Hematopoietic multipotent progenitor cell treated with erythropoietin and hydrocortisone succinate and interleukin-3 and kit ligand, for 4 days (in vitro differentiated cells): ENCODE data around the gene ZNF518B.
"Not testable (repeated sequence)": the region's sequence is repeated elsewhere in the genome, so short reads cannot be mapped to it uniquely, and the experiment has no call there.

Experiments
- DNase-seq: peaks from one replicate; pipeline ENCODE4 v3.0.0-alpha.2; 2015

Gene ZNF518B

DNA sequence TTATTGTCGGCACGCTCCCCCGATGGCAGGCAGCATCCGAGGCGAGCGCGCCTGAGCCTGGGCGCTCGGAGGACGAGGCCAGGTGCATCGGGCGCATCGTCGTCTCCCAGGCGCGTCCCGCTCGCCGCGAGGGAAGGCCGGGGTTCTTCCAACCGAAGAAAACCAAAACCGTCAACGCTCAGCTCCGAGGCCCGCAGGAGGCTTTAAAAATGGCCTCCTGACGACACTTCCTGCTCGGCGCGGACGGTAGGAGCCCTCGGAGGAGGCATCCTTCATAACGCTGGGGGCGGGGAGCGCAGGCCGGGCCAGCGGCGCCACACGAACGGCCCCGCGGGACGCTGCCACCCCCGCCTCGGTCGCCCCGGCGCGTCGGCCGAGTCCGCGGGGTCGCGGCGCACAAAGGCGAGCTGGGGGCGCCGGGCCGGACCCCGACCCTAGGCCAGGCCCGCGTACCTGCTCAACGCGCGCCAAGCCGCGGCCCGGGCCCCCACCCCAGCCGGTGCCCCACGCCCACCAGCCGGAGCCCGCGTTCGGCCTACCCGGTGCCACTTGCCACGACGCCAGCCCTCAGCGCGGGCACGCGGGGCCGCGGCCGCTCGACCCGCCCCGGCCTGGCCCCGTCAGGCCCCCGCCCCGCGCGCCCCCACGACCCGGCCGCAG lies 501 bp downstream of the ZNF518B start:
- DNase-seq = peak; percentile 79

DNA sequence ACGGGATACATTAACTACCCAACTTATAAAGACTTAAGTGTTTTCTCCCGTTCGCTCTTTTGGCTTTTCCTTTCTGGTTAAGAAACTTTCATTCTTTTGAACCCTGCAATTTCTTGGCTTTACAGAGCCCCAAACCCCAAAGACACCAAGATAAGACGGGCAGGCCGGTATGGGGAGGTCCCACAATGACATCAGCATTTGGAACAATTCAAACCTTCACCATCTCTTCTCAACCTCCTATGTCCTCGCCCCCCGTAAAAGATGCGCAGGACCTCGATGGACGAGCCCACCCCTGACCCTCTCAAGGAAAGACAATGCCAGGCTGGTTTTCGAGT lies 999 bp downstream of the ZNF518B start:
- DNase-seq = peak; percentile 46

DNA sequence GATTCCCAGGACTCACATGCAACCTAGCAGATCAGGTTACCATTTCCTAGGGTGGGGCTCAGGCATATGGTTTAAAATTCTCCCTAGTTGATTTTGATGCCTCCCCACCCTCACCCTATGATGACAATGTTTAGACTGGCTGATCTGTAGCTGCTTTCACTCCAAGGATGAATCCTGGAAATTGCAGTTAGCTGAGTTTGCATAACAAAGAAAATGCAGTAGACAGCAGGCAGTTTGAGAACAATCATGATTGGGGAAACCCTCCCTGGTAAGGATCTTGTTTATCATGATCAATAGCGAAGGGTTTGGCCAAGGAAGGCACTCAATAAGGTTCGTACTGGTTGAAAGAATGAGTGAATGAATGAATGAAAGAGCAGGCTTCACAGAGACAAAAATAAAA lies 2.1 kb downstream of the ZNF518B start:
- no peak for DNase-seq

DNA sequence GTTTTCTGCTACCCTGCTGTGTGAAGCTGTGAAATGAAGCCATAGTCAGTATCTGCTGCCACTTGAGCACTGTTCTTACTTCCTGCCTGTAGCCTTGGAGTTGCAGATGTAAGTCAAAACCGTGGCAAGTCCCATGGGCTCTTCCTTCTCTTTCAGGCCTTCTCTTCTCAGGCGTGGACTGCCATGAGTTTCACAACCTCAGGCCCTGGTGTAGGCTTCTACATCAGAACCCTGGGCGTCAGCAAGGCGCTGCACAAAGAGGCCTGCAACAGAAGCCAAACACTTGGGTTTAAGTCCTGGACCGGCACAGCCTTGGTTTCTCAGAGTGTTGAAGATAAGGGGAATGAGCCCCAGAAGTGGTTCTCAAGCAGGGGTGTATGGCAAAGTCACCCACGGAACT lies 2.5 kb downstream of the ZNF518B start:
- no peak for DNase-seq

DNA sequence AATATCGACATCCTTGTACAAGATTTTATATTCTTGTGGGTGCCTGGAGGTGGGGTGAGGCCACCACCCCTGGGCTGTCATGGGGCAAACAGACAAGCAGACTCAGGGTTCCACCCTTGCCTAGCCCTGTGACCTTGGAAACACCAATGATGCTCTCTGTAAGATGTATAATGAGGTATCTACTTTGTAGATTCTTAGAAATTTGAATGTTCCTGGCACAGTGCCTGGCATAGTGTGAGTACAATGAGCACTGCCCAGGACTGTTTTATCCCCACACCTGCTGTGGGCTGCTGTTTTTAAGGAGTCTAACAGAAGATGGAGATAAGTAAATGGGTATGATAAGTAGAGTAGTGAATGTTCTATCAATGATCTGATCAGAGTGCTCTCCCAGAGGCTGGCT lies 3.1 kb downstream of the ZNF518B start:
- no peak for DNase-seq

DNA sequence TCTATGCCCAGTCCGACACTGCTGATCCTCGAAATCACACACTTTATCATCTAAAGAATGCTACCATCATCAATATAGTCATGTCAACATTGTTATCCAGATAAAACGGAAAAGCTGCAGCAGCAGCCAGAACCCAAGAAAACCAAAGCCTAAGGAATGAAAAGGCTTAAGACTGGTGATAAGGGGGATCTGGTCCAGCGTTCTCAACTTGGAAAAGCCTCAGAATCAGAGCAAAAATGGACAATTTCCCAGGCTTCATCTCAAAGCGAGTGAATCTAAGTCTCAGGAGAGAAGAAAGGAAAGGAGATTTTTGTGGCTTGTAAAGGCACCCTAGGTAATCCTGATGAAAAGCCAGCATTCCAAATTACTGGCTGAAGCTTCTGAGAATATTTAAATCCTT lies 8.2 kb downstream of the ZNF518B start:
- no peak for DNase-seq

DNA sequence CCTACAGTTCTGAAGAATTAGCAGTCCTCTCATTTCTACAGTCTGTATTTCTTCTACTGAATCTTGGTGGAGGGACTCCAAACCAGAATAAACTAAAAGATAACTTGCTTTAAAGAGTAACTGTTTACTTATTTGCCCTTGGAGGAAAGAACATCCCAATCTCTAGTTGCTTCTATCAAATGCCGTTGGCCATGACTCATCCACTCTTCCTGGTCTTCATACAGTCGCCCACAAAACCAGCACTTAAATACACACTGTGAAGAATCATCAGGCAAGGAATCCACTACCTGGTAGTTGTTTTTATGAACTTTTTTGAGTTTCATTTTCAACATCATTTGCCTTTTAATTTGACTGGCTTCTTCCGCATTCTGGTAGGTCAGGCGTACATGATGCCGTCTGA lies 14.2 kb downstream of the ZNF518B start:
- peak; percentile 21 for DNase-seq

DNA sequence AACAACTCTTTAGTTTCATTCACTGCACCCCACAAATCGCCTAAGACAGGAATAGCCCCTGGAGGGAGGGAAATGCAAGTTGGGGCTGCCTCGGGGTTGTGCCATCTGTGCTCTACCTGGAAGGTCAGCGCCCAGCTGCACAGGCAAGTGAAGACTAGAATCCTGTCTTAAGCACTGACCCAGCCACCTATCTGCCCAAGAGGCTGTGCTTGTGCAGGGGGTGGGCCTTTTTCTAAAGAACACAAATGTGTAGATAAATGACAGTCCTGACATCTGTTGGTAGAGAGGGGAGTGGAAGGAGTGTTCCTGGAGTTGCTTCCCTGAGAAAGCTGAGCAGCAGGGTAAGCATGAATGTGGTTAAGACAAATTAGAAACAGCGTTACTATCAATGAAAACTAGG lies 15.7 kb downstream of the ZNF518B start:
- no peak for DNase-seq

DNA sequence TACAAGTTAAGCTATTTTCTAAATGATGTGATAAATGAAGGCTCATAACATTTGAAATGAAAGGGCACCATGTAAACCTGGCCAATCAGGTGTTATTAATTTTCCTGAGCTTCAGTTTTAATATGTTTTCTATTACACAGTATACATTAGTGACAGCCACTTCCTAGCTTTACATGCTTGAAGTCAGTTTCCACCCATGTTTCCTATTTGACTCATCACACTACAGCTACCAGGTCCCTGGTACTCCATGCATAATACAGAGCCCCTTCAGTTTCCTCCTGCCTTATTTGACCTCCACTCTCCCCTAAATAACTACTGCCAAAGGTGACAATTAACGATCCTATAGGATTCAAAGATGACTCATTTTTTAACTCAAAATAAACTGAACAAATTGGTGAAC lies 18.3 kb downstream of the ZNF518B start:
- no peak for DNase-seq

DNA sequence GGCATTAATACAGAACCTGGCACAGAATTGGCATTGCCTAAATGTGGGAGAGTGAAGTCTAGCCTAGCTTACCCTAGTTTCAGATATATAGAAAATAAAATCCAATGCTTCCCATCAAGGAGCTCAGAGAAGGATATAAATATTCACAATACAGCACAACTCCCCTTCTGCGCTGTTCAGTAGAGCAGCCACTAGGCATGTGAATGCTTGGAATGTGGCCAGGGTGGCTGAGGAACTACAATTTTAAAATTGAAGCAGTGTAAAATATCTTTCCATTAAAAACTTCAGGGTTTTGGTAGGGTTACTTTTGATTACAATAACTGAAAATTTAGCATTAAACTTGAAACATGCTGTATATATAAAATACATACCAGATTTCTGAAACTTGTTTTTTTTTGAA lies 19.5 kb downstream of the ZNF518B start:
- no peak for DNase-seq

DNA sequence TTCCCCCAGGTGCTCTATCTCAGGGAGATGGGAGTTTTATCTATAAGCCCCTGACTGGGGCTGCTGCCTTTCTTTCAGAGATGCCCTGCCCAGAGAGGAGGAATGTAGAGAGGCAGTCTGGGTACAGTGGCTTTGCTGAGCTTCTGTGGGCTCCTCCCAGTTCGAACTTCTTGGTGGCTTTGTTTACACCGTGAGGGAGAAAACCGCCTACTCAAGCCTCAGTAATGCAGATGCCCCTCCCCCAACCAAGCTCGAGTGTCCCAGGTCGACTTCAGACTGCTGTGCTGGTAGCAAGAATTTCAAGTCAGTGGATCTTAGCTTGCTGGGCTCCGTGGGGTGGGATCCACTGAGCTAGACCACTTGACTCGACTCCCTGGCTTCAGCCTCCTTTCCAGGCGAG lies 29.5 kb downstream of the ZNF518B start:
- not testable (repeated sequence) for DNase-seq

DNA sequence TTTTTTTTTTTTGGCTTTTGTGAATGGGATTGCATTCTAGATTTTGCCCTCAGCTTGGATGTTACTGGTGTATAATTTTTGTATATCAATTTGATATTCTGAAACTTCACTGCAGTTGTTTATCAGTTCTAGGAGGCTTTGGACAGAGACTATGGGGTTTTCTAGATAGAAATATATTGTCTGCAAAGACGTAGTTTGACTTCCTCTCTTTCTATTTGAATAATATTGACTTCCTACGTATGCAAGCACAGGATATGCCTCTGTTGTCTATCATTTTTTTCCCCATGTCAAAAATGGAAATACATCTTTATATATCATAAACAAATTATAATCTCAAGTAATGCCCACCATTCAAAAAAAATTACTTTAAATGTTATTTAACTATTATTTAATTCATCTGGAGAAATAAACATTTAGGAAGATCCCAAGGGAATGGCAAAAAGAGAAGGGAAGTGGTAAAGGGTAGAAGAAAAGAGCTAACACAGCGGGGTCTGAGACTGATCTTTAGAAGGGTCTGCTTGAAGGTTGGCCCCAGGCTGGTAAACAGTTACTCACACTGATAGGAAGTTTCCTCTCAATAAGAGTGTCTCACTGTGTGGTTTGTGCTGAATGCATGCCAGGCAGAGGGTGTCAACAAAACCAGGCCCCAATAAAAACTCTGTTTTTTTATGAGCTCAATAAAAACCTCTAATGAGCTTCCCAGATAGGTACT lies 35.7 kb downstream of the ZNF518B start:
- peak; percentile 35 for DNase-seq

DNA sequence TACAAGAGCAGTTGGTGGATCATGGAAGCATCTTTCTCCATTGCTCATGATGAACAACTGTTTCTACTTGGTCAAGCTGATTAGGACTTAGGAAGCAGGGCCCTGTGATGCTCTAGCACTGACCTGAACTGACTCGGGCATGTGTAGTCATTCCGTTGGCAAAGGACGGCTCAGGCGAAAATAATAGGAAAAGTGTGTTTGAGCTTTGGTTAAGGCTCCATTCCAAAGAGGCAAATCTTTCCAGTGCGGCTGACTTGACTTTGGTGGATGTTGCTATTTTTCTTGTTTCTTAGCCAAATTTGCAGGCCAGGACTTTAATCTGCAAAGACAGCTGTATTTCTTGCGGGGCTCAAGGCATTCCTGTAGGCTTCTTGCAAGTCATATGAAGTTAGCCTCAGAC lies 39.5 kb downstream of the ZNF518B start:
- DNase-seq = no peak

DNA sequence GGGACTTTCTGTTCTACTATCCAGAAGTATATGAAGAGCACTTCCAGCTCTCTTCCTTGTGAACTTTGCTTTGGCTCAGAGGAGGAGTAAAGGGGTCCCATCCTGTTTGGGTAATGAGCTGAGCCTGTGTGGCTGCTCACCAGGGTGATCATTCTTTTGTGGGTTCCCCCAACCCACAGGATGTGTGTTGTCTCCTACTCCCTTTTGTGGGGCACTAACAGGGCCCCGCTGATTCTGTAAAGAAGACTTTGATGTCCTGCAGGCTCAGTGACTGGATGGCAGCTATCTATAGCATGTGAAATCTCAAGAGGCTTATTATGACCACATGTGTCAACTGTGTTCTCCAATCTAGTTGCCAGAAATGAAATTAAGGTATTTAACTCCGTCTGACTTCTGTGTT lies 40.8 kb downstream of the ZNF518B start:
- DNase-seq = peak; percentile 32

DNA sequence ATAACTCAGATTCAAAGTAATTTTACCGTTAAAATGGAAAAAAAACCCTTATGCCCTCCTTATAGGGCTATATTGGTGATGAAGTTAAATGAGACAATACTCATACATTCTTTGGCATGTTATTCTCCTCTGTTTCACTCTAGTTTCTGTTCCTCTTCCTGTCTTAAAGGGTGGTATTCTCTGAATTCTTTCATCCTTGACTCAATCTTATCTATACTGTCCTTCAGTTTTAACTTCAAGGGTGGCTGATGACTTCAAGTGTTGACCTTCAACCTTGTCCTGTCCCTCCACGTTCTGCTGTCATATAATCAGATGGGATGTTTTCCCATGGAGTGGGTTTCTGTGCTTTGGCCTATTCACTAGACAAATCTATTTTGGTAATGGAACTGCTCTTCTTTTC lies 44.0 kb downstream of the ZNF518B start:
- DNase-seq = no peak

DNA sequence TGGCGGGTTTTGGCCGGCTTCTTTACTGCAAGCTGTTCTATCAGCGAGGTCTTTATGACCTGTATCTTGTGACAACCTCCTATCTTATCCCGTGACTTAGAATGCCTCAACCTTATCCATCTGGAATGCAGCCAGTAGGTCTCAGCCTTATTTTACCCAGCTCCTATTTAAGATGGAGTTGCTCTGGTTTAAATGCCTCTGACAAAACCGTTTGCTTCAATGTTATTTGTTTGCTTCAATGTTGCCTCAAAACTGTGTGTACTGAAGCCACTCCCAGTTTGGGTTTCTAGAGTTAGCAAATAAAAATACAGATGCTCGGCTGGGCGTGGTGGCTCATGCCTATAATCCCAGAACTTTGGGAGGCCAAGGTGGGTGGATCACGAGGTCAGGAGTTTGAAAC lies 51.6 kb downstream of the ZNF518B start:
- DNase-seq = no peak

DNA sequence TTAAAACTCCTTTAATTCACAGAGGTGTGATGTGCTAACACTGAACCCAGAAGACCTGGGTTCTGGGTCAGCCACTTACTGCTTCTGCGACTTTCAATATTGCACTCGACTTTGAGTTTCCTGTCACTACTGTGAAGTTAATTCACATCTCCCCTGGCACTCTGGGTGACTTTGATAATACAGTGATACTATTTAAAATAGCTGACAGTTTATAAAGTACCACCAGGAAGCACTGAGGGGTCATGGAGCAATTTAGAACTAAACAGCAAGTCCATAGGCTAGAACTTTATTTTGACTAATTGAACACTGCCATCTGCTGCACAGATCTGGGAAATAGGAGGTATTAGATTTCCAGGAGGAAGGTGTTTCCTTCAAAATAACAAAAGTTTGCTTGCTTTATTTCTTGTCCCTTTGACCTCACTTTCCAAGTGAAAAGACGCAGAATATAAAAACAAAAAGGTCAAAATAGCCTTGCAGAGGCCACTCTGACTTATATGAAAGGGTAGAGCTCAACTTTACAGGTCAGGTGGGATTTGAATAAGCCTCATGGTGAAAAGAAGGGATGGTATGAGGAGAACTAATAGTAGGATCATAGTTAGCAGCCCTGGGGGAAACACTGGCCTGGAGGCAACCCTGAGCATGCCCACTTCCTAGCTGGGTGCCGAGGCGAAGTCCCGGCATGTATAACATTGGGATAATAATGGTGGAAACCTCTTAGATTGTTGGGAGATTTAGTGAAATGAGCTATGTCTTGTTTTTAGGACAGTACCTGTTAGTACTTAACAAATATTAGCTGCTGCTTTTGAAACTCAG lies 53.4 kb downstream of the ZNF518B start:
- peak; percentile 87 for DNase-seq

DNA sequence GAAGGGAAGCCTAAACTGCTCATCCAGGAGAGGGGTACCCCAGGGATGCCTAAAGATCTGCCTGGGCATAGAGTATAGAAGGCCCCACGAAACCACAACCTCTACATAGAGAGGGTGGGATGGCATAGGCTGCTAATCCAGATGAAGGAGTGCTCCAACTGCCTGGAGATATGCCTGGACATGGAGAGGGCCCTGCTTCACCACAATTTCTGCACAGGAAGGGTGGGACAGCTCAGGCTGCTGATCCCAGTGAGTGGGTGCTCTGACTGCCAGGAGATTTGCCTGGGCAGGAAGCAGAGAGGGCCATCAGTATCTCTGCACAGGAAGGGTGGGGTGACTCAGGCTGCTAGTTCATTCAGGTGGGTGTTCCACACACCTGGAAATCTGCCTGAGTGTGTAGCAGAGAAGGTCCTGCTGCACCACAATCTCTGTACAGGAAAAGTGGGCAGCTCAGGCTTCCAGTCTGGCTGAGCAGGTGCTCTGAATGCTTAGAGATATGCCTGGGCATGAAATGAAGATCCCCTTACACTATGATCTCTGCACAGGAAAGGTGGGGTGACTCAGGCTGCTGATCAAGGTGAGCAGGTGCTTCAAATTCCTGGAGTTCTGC lies 61.1 kb downstream of the ZNF518B start:
- DNase-seq = peak; percentile 54
